IPS-NIHi7 (cell line): Measurements from ENCODE around the gene ZBTB25.

Experiments
- DNase-seq: peaks from one replicate; pipeline ENCODE4 v3.0.0; 2012; ENCODE audit warnings: mixed read lengths; ENCODE audit errors: extremely low spot score

ZBTB25 gene

DNA sequence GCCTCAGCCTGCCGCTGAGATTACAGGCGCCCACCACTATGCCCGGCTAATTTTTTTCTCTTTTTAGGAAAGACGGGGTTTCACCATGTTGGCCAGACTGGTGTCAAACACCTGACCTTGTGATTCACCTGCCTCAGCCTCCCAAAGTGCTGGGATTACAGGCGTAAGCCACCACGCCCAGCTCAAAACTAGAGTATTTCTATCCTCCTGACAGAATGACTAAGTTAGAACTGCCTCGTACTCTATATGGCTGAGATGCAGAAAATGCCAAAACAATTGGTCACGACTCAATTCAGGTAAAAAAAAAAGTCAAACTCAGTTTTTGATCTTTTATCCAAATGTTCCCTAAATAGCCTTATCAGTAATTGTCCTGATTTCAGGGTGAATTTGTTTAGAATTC is 27.2 kb downstream of the ZBTB25 start:
- no peak for DNase-seq

DNA sequence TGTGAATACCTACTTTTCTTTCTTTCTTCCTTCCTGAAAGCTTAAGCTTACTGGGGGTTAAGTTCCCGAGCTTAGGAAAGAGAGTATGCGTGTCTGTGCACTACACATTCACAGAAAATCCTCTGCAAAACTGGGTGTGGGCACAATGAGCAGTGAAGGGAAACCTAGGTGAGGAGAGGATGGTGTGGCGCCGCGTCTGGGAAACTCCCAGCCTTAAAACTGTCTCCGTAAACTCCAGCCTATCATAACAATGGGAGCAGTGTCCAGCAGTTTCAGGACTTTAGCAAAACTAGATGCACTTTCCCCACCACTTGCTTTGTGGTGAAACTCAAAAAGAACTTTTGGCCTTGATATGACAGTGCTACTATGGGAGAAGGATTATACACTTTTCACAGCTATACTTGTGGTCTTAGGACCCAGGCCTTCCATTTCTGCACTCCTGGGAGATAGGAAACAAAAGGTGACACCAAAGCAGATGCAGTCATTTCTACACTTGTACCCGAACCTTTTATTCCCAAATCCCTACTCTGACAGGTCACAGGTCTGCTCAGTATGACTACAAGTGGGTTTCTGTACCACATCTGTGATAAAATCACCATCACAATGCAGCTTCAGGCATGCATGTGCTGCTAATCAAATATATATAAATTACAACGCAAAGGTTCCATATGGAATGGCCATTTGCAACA is 27.9 kb downstream of the ZBTB25 start:
- no peak for DNase-seq

DNA sequence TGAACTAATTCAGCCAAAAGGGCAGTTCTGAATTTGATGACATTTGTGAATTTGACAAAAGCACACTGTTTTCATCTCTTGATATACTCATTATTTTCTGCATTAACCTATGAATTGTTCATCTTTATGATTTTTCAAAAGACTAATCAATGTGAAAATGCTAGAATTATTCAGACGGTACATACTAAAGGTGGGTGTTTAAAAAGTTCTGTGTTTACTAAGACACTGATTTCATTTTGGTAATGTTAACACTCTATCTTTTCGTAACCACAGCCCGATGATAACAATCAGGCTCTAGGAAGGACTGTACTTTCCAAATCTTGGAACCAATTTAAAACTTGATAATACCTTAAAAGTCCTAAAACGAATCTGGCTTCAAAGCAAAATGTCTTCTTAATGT is 28.9 kb downstream of the ZBTB25 start:
- no peak for DNase-seq

DNA sequence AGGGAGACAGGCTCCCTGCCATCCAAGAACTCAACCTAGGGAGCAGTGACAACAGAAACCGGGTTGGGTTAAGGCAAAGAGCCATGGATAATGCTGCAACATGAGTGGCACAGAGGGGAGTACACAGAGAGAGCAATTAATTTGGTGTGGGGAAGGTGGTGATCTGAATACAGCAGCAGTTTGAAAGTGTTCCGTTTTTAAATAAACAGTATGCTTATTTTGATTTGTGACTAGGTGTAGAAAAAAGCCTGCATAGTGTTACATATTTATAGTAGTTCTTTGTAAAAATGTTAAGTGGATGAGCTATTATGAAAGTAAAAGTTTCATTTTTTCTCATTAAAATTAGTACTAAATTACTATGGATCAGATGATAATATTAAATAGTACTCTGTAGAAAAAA is 29.6 kb downstream of the ZBTB25 start:
- DNase-seq: no peak

DNA sequence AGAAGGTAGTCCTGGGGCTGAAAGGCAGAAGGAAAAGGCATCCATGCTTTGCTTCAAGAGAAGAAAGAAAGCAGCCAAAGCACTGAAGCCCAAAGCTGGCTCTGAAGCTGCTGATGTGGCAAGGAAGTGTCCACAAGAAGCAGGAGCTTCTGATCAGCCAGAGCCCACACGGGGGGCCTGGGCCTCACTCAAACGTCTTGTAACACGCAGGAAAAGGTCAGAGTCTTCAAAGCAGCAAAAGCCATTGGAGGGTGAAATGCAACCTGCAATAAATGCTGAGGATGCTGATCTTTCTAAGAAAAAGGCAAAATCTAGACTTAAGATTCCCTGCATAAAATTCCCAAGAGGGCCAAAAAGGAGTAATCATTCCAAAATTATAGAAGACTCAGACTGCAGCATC is 35.2 kb downstream of the ZBTB25 start:
- no peak for DNase-seq

DNA sequence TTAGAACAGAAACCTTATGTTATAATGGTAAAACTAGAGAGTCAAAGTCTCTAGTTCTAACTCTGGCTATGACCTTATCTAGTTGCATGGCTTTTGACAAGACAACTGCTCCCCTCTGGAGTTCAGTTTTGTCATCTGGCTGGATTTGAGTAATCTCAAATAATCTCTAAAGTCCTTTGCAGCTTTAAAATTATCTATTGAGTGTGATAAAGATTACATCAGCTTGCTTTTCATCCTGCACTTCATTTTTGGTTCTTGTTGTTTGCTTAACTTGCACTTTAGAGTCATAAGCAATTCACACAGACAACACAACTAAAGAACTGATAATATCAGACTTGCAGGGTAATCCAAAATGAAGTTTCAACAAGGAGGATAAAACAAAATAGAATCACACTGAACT is 36.1 kb downstream of the ZBTB25 start:
- DNase-seq: no peak

DNA sequence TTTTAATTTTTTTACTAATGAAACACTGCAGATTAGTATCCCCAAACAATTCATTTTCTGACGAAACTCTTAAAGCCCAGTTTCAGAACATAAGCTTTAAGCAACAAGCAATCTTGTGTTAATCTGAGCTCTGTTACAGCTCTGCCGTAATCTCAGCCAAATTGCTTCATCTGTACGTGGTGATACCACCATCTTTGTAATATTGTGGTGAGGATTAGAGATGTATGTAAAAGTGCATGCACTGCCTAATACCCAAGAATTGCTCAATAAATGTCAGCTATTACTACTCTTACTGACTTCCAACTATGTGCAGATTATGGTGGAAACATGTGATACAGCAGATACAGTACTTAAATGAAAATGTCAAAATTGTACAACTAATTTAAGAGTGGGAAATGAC is 36.5 kb downstream of the ZBTB25 start:
- DNase-seq: no peak

DNA sequence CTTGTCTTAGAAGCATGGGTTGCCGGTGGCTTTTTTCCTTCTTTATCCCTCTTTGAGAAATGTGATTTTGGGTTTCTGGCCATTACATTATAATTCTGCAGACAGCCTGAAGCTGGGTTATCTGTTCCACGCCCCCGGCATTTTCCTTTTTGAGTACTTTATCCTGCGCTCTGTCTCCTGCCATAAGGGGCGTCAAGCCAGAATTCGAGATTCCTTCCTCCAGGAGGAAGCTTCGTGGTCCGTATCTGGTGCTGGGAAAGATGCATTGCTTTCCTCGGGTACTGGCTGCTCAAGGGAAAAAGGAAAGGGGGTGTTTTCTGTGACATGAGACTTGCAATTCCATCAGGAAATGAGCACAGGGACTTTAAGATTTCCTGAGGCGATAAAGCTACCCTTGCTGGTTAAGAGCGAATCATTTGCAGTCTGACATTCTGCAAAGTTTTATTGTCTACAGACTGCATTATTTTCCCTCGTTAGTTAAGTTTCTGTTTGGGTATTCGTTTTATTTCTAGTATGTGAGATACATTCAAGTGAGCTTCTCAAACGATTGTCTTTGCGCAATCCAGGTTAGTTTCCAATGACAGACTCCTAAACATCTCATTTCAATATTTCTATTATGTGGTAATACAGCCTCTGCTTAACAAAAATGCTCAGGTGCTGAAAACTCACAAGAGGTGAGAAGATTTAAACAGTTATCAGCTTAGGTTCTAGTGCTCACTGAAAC is 37.6 kb downstream of the ZBTB25 start:
- DNase-seq: peak; percentile 70

DNA sequence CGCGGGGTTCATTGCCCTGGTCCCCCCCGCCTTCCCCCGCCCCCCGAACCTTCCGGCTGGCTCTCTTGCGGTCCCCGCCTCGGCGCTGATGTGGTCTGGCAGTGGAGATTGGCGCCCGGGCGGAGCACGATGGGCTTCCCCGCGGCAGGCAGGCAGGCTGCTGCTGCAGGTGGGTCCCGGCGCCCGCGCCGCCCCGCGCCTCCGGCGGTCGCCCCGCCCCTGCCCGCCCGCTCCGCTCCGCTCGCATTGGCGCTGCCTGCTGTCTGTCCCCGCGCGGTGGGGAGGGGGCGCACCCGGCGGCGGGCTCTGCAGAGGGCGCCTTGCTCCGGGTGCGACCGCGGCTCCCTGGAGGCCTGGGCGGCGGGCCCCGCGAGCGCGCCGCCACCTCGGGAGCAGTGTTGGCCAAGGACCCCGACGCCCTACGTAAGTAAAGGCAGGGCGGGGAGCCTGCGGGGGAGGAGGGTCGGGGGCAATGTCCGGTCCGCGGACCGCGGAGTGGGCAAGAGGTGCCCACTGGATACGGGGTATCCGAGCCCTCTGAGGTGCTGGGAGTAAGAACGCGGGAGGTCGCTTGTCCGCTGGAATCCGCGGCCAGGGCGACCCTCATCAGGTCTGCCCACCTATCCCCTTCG is 38.3 kb downstream of the ZBTB25 start, which contains the start of gene AKAP5:
Gene AKAP5 (plus strand): TSS at position 309 of the 632 bp plus-strand sequence. CDS start 2,896 bp downstream, outside the sequence.
- peak; percentile 96 for DNase-seq

DNA sequence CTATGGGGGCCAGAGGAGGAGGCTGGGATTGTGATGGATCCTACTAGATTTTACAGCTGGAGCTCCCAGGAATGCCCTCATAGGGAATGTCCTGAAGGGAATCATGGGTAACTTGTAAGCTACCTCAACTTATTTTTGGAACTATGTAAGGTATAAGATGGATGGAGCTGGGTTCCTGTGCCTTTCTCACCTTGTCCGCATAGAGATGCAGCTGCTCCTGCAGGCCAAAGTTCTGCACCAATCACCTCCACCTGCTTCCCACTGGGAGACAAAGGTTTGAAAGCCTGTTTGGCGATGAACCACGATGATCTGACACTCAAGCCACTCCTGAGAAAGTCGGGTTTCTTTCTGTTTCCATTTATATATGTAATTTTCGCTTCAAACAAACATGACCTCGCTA is 39.0 kb downstream of the ZBTB25 start:
- DNase-seq: peak; percentile 53

DNA sequence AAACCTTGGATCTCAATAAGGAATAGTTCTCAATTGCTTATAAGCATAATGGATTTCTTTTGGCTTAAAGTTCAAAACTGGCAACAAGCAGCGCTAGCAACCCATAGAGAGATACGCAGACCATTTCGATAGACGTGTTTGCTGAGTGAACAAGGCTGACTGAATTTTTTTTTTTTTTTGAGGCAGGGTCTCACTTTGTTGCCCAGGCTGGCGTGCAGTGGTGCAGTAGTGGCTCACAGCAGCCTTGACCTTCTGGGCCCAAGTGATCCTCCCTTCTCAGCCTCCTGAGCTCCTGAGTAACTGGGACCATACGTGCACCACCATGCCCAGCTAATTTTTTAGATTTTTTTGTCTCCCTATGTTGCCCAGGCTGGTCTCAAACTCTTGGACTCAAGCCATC is 39.8 kb downstream of the ZBTB25 start:
- DNase-seq: no peak

DNA sequence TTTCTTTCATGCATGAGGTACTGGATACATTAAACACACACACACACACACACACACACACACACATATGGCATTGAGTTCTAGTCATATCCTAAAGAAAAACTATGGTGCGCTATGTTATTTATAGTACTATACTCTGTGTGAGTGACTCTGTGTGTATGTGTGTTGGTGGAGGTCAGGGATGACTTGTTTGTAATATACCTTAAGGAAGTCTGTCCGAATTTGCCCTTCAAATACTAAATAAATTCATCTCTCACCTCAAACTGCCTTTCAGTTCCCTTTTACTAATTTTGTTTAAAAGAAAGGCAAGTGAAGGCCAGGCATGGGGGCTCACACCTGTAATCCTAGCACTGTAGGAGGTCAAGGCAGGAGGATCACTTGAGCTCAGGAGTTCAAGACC is 40.4 kb downstream of the ZBTB25 start:
- no peak for DNase-seq

DNA sequence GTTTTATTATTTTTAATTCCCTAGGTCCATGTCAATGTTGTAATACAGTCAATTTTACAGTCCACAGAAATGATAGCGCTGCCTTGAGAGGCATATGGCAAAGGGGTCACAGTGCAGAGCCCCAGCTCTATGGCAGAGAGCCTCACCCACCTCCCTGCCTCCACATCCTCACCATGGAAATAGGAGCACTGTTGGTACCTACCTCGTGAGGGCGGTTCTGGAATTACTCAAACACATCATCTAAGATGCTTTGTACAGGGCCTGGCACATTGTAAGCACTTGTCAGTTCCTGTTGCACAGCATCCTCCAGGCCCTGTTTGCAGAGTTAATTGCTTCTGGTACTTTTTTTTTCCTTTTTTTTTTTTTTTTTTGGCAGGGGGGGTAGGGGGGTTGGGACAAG is 42.4 kb downstream of the ZBTB25 start:
- no peak for DNase-seq

DNA sequence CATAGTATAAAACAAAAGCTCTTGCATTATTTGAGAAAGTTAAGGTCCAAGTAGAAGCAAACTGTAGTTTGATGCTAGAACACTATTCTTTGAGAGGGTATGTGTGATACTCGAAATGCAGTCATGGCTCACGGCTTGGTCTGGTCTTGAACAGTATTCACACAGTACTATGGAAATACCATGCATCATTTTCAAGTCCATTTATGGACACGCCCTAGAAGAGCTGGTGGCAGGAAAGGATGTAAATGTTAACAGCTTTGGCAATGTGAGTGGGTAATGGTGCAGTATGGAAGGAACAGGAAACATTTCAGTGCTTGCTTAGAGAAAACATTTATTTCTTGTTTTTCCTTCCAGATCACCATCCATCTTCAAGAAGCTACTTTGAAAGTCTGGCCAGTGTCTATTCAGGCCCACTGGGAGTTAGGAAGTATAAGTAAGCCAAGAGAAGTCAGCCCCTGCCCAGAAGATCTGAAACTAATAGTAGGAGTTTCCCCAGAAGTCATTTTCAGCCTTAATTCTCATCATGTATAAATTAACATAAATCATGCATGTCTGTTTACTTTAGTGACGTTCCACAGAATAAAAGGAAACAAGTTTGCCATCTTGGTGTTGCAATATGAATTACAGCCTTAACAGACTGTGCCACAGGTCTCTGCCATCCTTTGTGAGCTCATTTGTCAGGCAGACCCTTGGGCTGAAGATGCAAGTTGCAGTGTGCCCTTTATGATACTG is 44.1 kb downstream of the ZBTB25 start:
- no peak for DNase-seq

DNA sequence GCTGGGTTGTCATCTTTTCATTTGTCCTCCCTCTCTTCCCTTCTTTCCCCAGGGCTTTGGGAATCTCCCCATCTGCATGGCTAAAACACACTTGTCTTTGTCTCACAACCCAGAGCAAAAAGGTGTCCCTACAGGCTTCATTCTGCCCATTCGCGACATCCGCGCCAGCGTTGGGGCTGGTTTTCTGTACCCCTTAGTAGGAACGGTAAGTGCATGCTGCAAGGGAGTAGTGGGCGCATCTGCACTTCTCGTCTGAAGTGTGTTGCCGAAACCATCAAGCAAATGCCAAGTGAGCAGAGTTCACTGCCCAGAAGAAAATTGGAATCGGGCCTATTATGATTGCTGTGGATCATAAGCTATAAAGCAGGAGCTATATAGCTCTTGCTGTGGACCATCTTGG is 49.0 kb downstream of the ZBTB25 start:
- no peak for DNase-seq

DNA sequence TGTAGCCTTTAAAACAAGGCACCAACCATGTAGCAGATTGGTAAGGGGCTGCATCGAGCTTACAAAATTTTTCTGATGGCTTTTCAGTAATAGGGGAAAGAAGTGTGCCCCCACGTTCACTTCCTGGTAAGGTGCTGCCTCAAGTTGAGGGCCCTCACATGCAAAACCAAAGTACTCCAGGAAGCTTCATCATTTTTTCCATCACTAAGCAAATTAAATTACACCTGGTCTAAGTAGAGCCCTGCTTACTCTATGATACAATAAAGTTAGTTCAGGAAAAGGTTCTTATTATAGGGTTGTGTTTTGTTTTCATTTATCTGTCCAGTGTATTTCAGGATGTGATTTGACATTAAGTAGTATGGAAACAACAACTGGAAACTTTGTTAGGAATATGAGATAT is 53.4 kb downstream of the ZBTB25 start:
- no peak for DNase-seq

DNA sequence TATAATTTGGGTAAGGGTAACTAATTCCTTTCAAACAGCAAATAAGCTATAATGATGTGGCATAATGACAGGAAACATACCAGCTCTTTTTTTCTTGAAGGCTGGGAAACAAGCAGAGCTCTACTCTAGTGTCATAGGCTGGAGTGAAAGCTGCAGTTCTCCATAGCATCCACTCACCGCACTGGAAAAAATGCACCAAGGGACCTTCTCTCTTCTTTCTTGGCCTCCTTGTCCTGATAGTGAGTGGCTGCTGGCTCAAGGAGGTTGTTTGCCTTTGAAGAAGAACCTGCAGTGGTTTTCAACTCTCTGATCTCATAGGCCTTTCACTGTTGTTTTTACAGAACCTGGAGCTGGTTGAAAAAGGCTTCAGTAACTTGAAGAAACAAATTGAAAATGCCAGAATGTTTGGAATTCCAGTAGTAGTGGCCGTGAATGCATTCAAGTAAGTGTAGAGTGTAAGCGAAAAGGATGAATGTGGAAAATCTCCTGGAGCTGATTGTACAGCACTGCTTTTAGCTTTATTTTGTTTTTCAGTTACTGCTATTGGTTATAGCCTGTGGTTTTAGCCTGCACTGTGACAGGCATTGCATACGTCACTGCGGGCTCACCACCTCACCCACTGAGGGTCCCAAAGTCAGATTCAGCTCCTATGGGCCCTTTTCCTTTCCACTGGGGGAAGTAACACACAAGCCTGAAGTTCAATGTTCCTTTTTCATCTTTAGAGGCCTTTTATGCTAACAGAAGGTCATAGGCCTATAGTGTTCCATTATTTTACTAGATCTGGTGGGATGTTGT is 55.6 kb downstream of the ZBTB25 start:
- DNase-seq: no peak

DNA sequence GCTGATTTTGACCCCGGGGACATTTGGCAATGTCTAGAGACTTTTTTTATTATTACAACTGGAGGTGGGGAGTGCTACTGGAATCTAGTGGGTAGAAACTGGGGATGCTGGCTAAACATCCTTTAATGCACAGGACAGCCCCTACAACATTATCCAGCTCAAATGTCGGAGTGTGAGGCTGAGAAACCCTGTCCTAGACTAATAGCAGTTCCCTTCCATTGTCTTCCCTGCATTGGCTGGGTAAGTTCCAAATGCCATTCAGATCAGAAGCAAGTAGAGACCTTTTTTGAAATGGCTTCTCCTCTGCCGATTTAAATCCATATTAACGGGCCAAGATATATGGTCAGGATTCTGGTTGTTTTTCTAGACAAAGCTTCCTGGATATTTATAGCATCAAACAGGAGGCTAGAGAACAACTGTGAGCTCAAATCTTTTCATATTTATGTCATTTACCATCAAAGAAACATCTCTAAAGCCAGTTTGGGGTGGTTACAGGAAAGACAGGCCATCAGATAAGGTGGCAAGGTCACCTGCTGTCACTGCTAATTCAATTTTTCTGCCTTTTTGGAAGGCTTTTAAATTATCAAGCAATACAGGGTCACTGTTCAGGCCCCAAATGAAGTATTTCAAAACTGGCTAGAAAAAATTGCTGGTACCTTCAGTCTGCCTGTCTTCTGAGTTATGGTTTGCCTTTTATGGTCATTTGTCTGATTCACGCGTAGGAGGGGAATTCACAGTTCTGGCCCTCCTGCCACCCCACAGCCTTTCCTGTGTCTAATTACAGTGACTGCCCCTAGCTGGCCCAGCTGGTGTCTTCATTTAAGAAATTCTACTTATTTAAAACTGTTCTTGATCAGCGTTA is 58.4 kb downstream of the ZBTB25 start:
- DNase-seq: peak; percentile 25

DNA sequence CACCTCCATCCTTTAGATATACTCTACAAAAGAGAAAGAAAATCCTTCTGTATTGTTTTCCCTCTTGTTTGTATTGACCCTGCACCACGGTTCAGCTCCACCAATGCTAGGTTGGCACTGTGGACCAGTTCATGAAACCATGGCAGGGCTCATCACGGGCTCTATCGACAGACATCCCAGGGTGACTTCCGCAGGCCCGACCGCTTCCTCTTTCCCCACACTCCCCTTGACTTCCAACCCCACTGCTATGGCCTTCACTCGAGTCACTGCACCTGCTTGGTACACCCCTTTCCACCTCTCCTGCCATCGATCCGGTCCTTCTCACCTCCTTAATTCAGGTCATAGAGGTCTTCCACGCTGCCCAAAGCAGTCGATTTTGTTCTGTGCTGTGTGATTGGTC is 59.5 kb downstream of the ZBTB25 start:
- DNase-seq: no peak

DNA sequence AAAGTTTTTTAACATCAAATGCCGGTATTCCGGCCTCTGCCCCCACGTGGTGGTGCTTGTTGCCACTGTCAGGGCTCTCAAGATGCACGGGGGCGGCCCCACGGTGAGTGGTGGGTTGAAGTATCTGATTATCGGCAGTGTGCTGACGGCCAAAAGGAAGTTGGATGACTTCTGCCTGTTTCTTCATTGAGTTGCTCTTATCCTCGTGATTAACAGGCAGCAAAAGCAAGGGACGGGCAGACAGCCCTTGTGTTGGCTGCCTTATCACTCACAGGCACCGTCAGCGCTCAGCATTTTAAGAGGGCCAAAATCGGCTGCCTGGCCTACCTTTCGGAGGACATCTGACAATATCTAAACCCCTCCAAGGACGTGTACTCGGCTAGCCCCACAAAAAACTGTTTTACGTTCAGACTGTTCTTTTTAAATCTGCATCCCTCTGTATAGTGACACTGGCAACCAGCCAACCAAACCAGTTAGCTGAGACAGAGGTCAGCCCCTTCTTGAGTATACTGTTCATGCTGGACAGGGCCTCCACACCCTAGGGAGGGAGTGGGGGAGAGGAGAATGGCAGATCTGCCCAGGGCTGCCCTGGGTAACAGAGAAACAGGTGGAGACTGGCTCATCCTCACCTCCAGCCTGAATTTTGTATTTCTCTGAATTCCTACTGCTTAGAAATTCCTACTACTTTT is 61.2 kb downstream of the ZBTB25 start:
- DNase-seq: no peak
